DOHH2 (cell line): ENCODE measurements around the gene COLEC12.

ENCODE experiments used
- H3F3A ChIP-seq: fragments of 200-600 bp; sonication (generic), shearing (Covaris generic); 2 replicates; pipeline ENCODE4 v1.6.0; 2016; ENCODE audit warnings: antibody characterized with exemption, mild to moderate bottlenecking; ENCODE audit not compliant: control insufficient read depth, insufficient read depth
- H3K27ac ChIP-seq: fragments of 200-600 bp; sonication (generic); 2 replicates; pipeline ENCODE4 v1.5.1; 2014; ENCODE audit warnings: low read depth, mild to moderate bottlenecking, low read length, moderate library complexity
- H3K27me3 ChIP-seq: fragments of 200-600 bp; sonication (generic); 2 replicates; pipeline ENCODE4 v1.6.1; 2014; ENCODE audit warnings: mild to moderate bottlenecking, low read length, mixed read lengths; ENCODE audit not compliant: control insufficient read depth
- H3K36me3 ChIP-seq: fragments of 200-600 bp; sonication (generic); 2 replicates; pipeline ENCODE4 v1.6.1; 2014; ENCODE audit warnings: mild to moderate bottlenecking, low read length, moderate library complexity, mixed read lengths; ENCODE audit not compliant: control insufficient read depth
- H3K4me1 ChIP-seq: fragments of 200-600 bp; sonication (generic); 2 replicates; pipeline ENCODE4 v1.6.1; 2014; ENCODE audit warnings: mild to moderate bottlenecking, low read length, mixed read lengths; ENCODE audit not compliant: control insufficient read depth
- H3K4me2 ChIP-seq: fragments of 200-600 bp; sonication (generic); 2 replicates; pipeline ENCODE4 v1.6.0; 2014; ENCODE audit warnings: mild to moderate bottlenecking, low read length, moderate library complexity
- H3K4me3 ChIP-seq: fragments of 200-600 bp; sonication (generic); 2 replicates; pipeline ENCODE4 v1.5.1; 2014; ENCODE audit warnings: mild to moderate bottlenecking, low read length, mixed read lengths
- H3K79me2 ChIP-seq: fragments of 200-600 bp; sonication (generic); 2 replicates; pipeline ENCODE4 v1.6.1; 2014; ENCODE audit warnings: mild to moderate bottlenecking, low read length, mixed read lengths; ENCODE audit not compliant: control insufficient read depth
- H3K9me2 ChIP-seq: fragments of 200-600 bp; sonication (generic); replicated peaks from 2 replicates; pipeline ENCODE4 v1.6.1; 2014; ENCODE audit warnings: mild to moderate bottlenecking, low read length, mixed read lengths; ENCODE audit not compliant: control insufficient read depth
- H3K9me3 ChIP-seq: fragments of 200-600 bp; sonication (generic); 2 replicates; pipeline ENCODE4 v1.6.1; 2014; ENCODE audit warnings: antibody characterized with exemption, low read length, mixed read lengths; ENCODE audit not compliant: control insufficient read depth, insufficient read depth
- H4K20me1 ChIP-seq: fragments of 200-600 bp; sonication (generic); 2 replicates; pipeline ENCODE4 v1.6.0; 2014; ENCODE audit warnings: low read depth, mild to moderate bottlenecking, antibody characterized with exemption, low read length, moderate library complexity; ENCODE audit not compliant: control insufficient read depth, insufficient read depth
- CTCF ChIP-seq: fragments of 200-600 bp; sonication (generic); IDR thresholded peaks from one replicate; pipeline ENCODE4 v1.5.1; 2014; ENCODE audit warnings: antibody characterized with exemption, mild to moderate bottlenecking, low read depth, low read length; ENCODE audit not compliant: poor library complexity, severe bottlenecking
- EZH2phosphoT487 ChIP-seq: fragments of 200-600 bp; sonication (generic); IDR thresholded peaks from 2 replicates; pipeline ENCODE4 v1.6.1; 2017; ENCODE audit warnings: borderline replicate concordance, mild to moderate bottlenecking, antibody characterized with exemption, low read length, moderate library complexity, mixed read lengths

Gene COLEC12

GRCh38 chr18:267688-268552 lies 232.6 kb downstream of the COLEC12 start, which contains the start of gene THOC1:
Gene THOC1, minus strand, starts transcription at chr18:268047. Its CDS starts 28 bp downstream, at chr18:268019.
- Histone ChIP-seq H3K36me3 (peaks cover 50% of the 10 kb centered on the region), H3K9me2 (no peaks in the 10 kb centered on the region), H3F3A (peaks cover 5% of the 10 kb centered on the region; the same call in 1 of the 2 replicates), H4K20me1 (peaks cover 6% of the 10 kb centered on the region; the same call in 1 of the 2 replicates), H3K9me3 (no peaks in the 10 kb centered on the region), H3K4me3 (peak within 1 kb of the TSS; percentile 94), H3K27ac (peak within 1 kb of the TSS; percentile 74), H3K4me2 (peak within 1 kb of the TSS; percentile 100), H3K4me1 (peaks cover 32% of the 10 kb centered on the region), H3K79me2 (peaks cover 60% of the 10 kb centered on the region), H3K27me3 (no peaks in the 10 kb centered on the region)
- TF ChIP-seq EZH2phosphoT487 (no peak), CTCF (no peak)

- peaks cover 32% of the 10 kb centered on the region for H3K4me1 ChIP-seq
- no peaks in the 10 kb centered on the region for H3K9me3 ChIP-seq
- peak overlapping the region; percentile 74 for H3K27ac ChIP-seq
- peaks cover 6% of the 10 kb centered on the region; the same call in 1 of the 2 replicates for H4K20me1 ChIP-seq
- H3K36me3 ChIP-seq: peaks cover 56% of the 10 kb centered on the region
- H3K79me2 ChIP-seq: peaks cover 60% of the 10 kb centered on the region
- no peaks in the 10 kb centered on the region for H3K27me3 ChIP-seq
- H3K4me2 ChIP-seq: peak overlapping the region; percentile 100
- peak overlapping the region; percentile 94 for H3K4me3 ChIP-seq
- H3F3A ChIP-seq: peaks cover 5% of the 10 kb centered on the region; the same call in 1 of the 2 replicates
- no peak for TF ChIP-seq EZH2phosphoT487
- TF ChIP-seq CTCF: no peak
- no peaks in the 10 kb centered on the region for H3K9me2 ChIP-seq
These were observed 233.2 kb downstream of the COLEC12 start for GRCh38 chr18:267380-267687.
